Activated CD8-positive, alpha-beta memory T cell treated with anti-CD3 and anti-CD28 coated beads, Interleukin-2, amount 10 ng/mL, durations not matched to agents 7 days and 5 days (primary cell): ENCODE measurements around the gene CEP164. TPM values are rescaled to one million over a fixed set of nuclear protein-coding genes. Genes with fewer than 3 reads are reported as not detected.

Experiments used
- ATAC-seq: fragments of 150-1000 bp; cut with Tn5 transposase; one replicate; pipeline ENCODE4 v1.10.0; 2021; ENCODE audit warnings: moderate library complexity
- CTCF ChIA-PET: fragments of 350-600 bp; sonication (Branson Sonifier 250); formaldehyde crosslinking; loops from one replicate; lab custom pipeline; 2021; ENCODE audit warnings: antibody characterized with exemption; lab: Charles Lee
- DNase-seq: peaks from one replicate; pipeline ENCODE4 v3.0.0-alpha.2; 2020
- H3K27ac Mint-ChIP-seq: one replicate; pipeline ENCODE4 v1.8.0; 2021; ENCODE audit warnings: mild to moderate bottlenecking, mixed read lengths
- H3K27me3 Mint-ChIP-seq: one replicate; pipeline ENCODE4 v1.8.0; 2021; ENCODE audit warnings: mixed read lengths
- H3K36me3 Mint-ChIP-seq: one replicate; pipeline ENCODE4 v1.8.0; 2021; ENCODE audit warnings: mild to moderate bottlenecking, mixed read lengths
- H3K4me1 Mint-ChIP-seq: one replicate; pipeline ENCODE4 v1.8.0; 2021; ENCODE audit warnings: mixed read lengths
- H3K4me3 Mint-ChIP-seq: one replicate; pipeline ENCODE4 v1.8.0; 2021; ENCODE audit warnings: mild to moderate bottlenecking, moderate library complexity, mixed read lengths
- H3K9me3 Mint-ChIP-seq: one replicate; pipeline ENCODE4 v1.8.0; 2022; ENCODE audit warnings: low read depth, mixed read lengths
- total RNA-seq, 2 experiments: library from RNA; stranded (reverse); gene quantifications; one replicate each; pipeline ENCODE4 v1.2.3, GENCODE V29; 2021

The CEP164 gene
- total RNA-seq, 2 experiments from 2014 or later, result 36.0 to 38.6 TPM

DNA sequence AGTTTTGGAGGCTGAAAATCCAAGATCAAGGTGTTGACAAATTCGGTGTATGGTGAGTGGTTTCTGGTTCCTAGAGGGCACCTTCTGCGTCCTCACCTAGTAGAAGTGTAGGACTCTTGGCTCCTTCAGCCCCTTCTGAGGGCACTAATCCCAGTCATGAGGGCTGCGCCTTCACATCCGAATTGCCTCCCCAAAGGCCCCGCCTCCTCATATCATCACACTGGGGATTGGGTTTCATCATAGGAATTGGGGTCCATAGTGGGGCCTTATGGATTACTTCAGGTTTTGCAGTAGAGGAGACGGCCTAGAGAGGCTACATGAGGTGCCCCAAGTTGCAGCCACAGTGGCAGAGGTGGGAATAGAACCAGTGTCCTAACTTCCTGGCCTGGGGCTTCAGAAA is 87.1 kb downstream of the CEP164 start:
- Mint-ChIP-seq H3K27ac (no peak overlapping the region), H3K27me3 (no peaks in the 10 kb centered on the region), H3K4me1 (no peaks in the 10 kb centered on the region), H3K4me3 (no peak overlapping the region), H3K9me3 (no peaks in the 10 kb centered on the region), H3K36me3 (no peaks in the 10 kb centered on the region)
- ATAC-seq, result no peak
- no peak for DNase-seq
- CTCF ChIA-PET, result interaction anchor here (7.5 kb wide), 1 partner anchor 11 kb away, joined by 37 read pairs; no protein-coding TSS in a partner anchor

DNA sequence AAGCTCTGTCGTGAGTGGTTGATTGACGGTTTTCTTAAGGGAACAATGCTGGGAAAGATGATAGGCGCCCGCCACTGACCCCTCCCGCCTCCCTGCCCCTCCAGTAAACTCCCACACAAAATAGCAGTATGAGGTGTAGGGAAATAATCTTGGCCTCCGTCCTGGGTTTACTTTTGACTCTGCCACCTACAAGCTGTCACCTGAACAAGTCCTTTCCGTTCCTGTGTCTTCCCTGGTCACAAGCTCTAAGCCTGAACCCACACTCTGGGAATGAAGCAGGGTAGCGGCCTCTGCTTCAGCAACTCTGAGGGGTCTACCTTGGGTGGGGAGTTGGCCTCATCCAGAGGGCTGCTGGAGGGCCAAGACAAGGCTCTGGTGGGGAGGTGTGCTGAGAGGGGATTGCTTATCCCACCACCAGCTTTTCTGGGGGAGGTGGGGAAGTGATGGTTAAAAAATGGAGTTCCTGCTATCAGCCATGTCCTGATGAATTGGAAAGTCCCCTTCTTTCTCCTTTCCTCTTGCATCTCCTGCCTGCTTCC is 87.8 kb downstream of the CEP164 start:
- Mint-ChIP-seq H3K9me3 (no peaks in the 10 kb centered on the region), H3K4me1 (no peaks in the 10 kb centered on the region), H3K4me3 (no peak overlapping the region), H3K27ac (no peak overlapping the region), H3K36me3 (no peaks in the 10 kb centered on the region), H3K27me3 (no peaks in the 10 kb centered on the region)
- ATAC-seq (no peak), DNase-seq (no peak)
- CTCF ChIA-PET, result interaction anchor here (7.5 kb wide), 1 partner anchor 11 kb away, joined by 37 read pairs; no protein-coding TSS in a partner anchor

DNA sequence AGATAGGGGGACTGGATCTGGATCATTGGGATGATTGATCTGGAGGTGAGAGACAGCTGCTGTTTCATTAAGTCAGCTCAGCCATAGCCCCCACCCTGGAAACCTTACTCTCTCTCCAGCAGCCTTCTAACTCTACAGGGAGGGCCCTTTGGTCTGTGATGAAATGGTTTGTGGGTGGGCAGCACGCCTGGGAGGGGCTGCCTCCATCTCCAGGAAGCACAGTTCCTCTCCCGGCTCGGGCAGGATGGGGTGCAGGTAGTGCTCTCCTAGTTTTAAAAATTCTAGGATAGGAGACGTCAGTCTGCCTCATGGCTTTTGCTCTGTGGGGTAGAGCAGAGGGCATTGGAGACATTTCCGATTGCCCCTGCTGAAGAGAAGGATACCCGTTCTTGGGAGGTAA is 89.7 kb downstream of the CEP164 start:
- DNase-seq, result no peak
- Mint-ChIP-seq H3K4me3 (no peak overlapping the region), H3K9me3 (no peaks in the 10 kb centered on the region), H3K4me1 (no peaks in the 10 kb centered on the region), H3K36me3 (no peaks in the 10 kb centered on the region), H3K27me3 (no peaks in the 10 kb centered on the region), H3K27ac (no peak overlapping the region)
- CTCF ChIA-PET, result no interaction called here
- no peak for ATAC-seq

DNA sequence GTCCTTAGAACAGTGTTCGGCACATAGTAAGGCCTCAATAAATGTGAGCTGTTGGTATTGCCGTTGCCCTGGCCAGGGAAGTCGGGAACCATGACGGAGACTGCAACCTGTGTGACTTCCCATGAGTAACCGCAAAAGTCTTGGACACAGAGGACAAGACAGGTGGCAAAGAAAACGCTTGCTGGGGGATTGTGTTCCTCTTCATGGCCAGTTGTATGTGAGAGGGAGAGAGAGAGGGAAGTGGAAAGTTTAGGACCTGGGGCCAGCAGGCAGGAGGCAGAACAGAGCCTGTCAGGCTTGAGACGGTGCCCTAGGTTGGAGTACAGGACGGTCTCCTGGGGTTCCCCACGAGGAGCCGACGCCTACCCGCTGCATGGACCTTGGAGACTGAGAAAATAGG is 90.2 kb downstream of the CEP164 start:
- ATAC-seq (no peak), DNase-seq (no peak)
- Mint-ChIP-seq H3K36me3 (no peaks in the 10 kb centered on the region), H3K4me1 (no peaks in the 10 kb centered on the region), H3K9me3 (no peaks in the 10 kb centered on the region), H3K27ac (no peak overlapping the region), H3K4me3 (no peak overlapping the region), H3K27me3 (no peaks in the 10 kb centered on the region)
- CTCF ChIA-PET, result no interaction called here

DNA sequence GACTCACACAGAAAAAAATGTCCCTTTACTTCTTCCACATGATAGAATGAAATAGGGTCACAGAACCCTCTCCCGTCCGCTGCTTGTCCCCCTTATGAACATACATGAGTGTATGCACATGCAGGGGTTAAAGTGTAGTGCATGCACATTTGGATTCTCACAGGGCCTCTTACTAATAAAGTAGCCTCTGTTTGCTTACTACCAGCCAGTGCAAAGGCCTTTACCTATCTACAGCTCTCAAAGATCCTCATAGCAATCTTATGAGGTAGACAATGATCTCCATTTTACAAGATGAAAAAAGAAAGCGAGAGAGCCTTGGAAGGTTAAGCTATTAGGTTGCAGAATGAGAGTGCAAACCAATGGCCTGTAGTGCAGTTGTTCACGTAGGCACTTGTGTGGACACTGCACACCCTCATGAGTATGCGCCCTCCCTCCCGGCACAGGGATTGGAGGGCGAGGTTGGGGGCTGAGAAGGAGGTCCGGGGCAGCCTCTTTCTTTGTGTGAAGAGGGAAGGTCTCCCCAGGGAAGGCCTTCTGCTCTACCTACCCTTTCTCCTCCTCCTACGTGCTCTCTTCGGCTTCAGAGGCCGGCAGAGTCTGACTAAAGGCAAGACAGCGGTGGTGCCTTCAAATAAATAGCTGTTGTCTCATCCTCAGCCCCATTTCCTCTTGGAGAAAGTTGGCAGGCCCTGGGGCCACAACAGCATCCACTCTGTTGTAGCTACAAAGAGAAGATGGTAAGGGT is 91.3 kb downstream of the CEP164 start:
- H3K27ac Mint-ChIP-seq, result no peak overlapping the region
- H3K36me3 Mint-ChIP-seq, result no peaks in the 10 kb centered on the region
- H3K4me3 Mint-ChIP-seq, result no peak overlapping the region
- no peaks in the 10 kb centered on the region for H3K27me3 Mint-ChIP-seq
- H3K9me3 Mint-ChIP-seq, result no peaks in the 10 kb centered on the region
- CTCF ChIA-PET, result no interaction called here
- no peaks in the 10 kb centered on the region for H3K4me1 Mint-ChIP-seq
- no peak for DNase-seq
- no peak for ATAC-seq

DNA sequence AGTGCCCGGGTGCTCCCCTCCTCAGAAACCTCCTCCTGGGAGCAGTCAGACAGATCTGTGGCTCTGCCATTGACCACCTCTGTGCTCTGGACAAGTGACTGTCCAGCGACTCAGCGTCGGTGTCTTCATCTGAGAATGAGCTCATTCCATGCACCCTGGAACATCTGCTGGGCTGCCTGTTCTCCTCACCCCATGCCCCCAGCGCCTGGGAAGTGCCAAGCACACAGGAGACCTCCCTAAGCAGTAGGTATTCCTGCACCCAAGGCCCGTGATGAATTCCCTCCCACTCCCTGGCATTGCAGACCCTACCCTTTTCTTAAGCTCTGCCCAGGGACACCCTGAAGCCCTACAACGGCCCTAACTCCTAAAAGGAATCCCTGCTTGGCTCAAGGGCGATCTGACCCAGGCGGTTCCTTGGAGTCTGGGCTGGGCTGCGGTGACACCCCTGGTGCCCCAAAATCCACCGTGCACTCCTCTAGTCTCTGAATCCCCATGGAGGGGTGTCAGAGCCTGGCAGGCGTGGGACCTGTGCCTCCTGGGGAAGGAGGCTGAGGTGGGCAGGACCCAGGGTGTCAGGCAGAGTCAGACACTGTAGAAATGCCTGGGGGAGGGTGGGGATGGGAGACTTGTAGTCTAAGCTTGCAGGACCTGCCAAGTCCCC is 92.0 kb downstream of the CEP164 start:
- ATAC-seq (no peak), DNase-seq (no peak)
- Mint-ChIP-seq H3K27me3 (no peaks in the 10 kb centered on the region), H3K27ac (no peak overlapping the region), H3K4me1 (no peaks in the 10 kb centered on the region), H3K9me3 (no peaks in the 10 kb centered on the region), H3K36me3 (no peaks in the 10 kb centered on the region), H3K4me3 (no peak overlapping the region)
- CTCF ChIA-PET, result no interaction called here

DNA sequence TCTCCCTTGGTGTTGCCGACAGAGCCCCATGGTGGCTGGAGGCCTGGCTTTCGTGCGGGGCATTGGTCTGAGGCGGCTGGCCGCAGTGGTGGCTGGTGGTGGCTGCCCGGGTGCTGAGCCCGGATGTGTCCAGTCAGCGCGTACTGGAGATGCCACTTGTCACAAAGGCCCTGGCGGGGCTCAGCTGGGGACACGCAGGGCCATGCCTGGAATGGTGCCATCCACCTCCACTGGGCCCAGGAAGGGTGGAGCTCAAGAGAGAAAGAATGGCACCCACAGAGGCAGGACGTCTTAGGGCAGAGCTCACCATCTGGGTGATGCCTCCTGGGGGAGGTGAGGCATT is 92.5 kb downstream of the CEP164 start:
- ATAC-seq, result no peak
- Mint-ChIP-seq H3K4me1 (no peaks in the 10 kb centered on the region), H3K27me3 (no peaks in the 10 kb centered on the region), H3K4me3 (no peak overlapping the region), H3K9me3 (no peaks in the 10 kb centered on the region), H3K27ac (no peak overlapping the region), H3K36me3 (no peaks in the 10 kb centered on the region)
- CTCF ChIA-PET, result interaction anchor here (1.0 kb wide), 1 partner anchor 9 kb away, joined by 3 read pairs; no protein-coding TSS in a partner anchor
- no peak for DNase-seq

DNA sequence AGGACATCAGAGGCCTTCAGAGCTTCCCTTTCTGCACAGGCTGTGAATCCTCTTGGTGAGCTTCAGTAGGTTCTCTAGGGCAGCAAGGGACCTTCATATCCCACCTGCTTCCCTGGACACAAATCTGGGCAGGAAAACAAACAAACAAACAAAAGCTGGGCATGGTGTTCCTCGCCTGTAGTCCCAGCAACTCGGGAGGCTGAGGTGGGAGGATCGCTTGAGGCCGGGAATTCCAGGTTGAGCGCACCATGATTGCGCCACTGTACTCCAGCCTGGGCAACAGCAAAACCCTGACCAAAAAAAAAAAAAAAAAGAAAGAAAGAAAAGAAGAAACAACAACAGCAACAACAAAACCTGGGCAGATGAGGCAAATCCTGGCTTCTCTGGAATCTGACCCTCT is 92.9 kb downstream of the CEP164 start:
- Mint-ChIP-seq H3K36me3 (no peaks in the 10 kb centered on the region), H3K27me3 (no peaks in the 10 kb centered on the region), H3K4me3 (no peak overlapping the region), H3K27ac (no peak overlapping the region), H3K4me1 (no peaks in the 10 kb centered on the region), H3K9me3 (no peaks in the 10 kb centered on the region)
- CTCF ChIA-PET, result interaction anchor here (1.0 kb wide), 1 partner anchor 9 kb away, joined by 3 read pairs; no protein-coding TSS in a partner anchor
- DNase-seq, result no peak
- ATAC-seq, result no peak

DNA sequence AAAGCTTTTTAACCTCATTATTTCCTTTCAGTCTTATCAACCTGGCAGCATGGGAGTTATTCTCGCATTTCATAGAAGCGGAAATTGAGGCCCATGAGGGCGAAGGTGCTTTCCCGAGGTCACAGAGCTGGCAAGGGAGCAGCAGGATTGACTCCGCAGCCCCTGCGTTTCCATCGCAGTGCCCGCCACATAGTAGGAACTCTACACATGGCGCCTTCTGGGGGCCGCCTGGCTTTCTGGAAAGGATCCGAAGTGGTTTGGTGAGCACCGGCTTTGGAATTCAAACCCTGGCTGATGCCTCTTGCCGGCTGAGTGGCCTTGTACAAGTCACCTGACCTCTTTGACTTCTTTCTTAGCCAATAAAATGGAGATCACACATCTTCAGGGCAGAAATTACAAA is 93.4 kb downstream of the CEP164 start:
- no peak for DNase-seq
- Mint-ChIP-seq H3K9me3 (no peaks in the 10 kb centered on the region), H3K27ac (no peak overlapping the region), H3K4me1 (no peaks in the 10 kb centered on the region), H3K4me3 (no peak overlapping the region), H3K36me3 (no peaks in the 10 kb centered on the region), H3K27me3 (no peaks in the 10 kb centered on the region)
- CTCF ChIA-PET, result interaction anchor here (1.0 kb wide), 1 partner anchor 10 kb away, joined by 3 read pairs; no protein-coding TSS in a partner anchor
- no peak for ATAC-seq

DNA sequence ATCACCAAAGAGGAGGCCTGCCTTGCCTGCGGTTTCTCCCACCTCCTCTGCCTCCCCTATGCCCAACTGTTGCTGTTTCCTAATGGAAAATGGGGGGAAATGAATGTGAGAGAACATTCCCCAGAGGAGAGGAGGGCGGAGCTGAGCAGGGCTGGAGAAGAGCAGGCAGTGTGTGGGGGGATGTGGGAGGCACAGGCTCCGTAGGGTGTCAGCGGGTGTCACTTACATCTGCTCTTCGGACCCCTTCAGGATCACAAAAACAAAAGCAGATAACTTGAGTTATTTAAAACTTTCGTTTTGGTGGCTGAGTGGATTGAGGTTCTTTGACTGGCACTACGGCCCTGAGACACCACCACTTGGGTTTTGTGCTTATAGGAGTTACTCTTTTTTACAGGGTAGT is 93.8 kb downstream of the CEP164 start:
- H3K36me3 Mint-ChIP-seq, result no peaks in the 10 kb centered on the region
- no peak overlapping the region for H3K4me3 Mint-ChIP-seq
- H3K27ac Mint-ChIP-seq, result no peak overlapping the region
- H3K27me3 Mint-ChIP-seq, result no peaks in the 10 kb centered on the region
- CTCF ChIA-PET, result no interaction called here
- H3K9me3 Mint-ChIP-seq, result no peaks in the 10 kb centered on the region
- no peak for DNase-seq
- no peaks in the 10 kb centered on the region for H3K4me1 Mint-ChIP-seq
- ATAC-seq, result no peak

DNA sequence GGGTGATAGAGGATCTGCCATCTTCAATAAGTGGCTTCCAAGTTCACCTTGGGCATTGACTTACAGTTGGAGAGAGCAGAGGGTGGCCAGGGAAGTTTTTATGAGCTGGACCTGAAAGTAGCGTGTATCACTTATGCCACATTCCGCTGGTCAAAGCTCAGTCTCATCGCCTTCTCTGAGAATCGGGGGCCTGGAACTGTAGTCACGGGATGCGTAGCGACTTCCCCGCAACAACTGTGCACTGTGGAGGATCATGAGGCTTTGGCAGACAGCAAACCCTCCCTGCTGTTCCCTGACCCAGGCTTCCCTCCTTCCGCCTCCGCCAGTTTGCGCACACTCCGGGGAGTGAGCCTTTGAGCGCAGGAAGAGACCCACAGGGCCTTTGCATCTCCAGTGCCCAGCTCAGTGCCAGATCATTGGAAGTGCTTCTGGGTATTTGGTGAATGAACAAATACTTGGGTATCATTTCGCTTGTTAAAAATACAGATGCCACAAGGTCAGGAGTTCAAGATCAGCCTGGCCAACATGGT is 95.5 kb downstream of the CEP164 start:
- DNase-seq, result no peak
- H3K4me3 Mint-ChIP-seq, result no peak overlapping the region
- ATAC-seq, result no peak
- CTCF ChIA-PET, result no interaction called here
- H3K36me3 Mint-ChIP-seq, result no peaks in the 10 kb centered on the region
- H3K27ac Mint-ChIP-seq, result no peak overlapping the region
- H3K27me3 Mint-ChIP-seq, result no peaks in the 10 kb centered on the region
- no peaks in the 10 kb centered on the region for H3K4me1 Mint-ChIP-seq
- H3K9me3 Mint-ChIP-seq, result no peaks in the 10 kb centered on the region

DNA sequence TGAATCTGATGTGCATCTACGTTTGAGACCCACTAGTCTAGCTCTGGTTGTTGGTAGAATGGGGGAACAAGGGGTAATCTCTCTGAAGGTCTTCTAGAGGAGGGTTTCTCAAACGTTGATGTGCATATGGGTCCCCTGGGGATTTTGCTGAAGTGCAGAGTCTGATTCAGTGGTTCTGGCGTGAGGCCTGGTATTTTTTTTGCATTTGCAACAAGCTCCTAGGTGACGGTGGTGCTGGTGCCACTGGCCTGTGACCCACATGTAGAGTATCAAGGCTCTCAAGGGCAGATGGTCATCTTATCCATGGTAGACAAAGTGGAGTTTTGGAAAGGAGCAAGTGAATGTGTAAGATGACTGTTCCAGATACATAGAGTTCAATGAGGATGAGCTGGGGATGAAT is 97.1 kb downstream of the CEP164 start:
- no peak overlapping the region for H3K4me3 Mint-ChIP-seq
- CTCF ChIA-PET, result interaction anchor here (1.0 to 4.1 kb wide), 10 partner anchors 12 to 522 kb away, joined by 3 to 45 read pairs (median 16); no protein-coding TSS in a partner anchor

DNA sequence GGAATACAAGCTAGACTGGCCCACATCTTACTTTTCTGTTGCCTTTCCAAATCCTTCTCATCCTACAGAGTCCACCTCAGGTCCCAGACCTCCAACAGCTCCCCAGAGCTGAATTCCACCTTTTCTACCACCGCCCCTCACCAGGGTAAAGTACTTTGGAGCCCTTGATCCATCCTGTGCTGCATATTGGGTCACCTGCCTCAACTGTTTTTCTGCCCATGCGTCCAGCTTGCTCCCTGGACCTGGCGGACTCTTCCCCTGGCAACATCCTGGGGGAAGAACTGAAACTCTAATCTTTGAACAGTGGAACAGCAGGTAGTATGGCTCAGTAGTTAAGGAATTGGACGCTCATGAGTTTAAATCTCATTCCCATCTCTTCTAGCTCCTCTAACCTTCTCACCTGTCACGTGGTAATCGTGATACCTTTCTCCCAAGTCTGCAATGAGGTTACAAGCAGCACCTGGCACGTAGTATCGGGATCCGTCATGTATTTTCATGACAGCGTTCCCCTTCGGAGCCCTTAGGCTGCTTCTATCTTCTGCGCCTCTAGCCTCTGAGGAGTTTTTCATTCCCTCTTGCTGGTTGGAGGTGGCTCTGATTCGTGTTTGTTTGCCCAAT is 98.1 kb downstream of the CEP164 start:
- Mint-ChIP-seq H3K36me3 (no peaks in the 10 kb centered on the region), H3K9me3 (no peaks in the 10 kb centered on the region), H3K4me3 (no peak overlapping the region), H3K27me3 (peaks cover 3% of the 10 kb centered on the region), H3K4me1 (peaks cover 8% of the 10 kb centered on the region), H3K27ac (no peak overlapping the region)
- ATAC-seq, result no peak
- DNase-seq, result no peak
- CTCF ChIA-PET, result interaction anchor here (0.5 to 4.1 kb wide), 57 partner anchors 10 to 745 kb away, joined by 3 to 45 read pairs (median 4); partner anchors contain the start of gene FXYD2

More for the DNA sequence above, 97.1 kb downstream of the CEP164 start:
- no peaks in the 10 kb centered on the region for H3K9me3 Mint-ChIP-seq
- no peak overlapping the region for H3K27ac Mint-ChIP-seq
- H3K36me3 Mint-ChIP-seq, result no peaks in the 10 kb centered on the region
- ATAC-seq, result no peak
- DNase-seq, result no peak
- peaks cover under 1% of the 10 kb centered on the region for H3K4me1 Mint-ChIP-seq
- H3K27me3 Mint-ChIP-seq, result peaks cover 3% of the 10 kb centered on the region
